GM23338 (cell line): Measurements from ENCODE around the gene SNX8.

ENCODE experiments used
- CTCF ChIP-seq, 2 experiments: fragments of 200-600 bp in 1 of 2; sonication (generic) in 1 of 2; conservative IDR thresholded peaks; 2 replicates each; pipeline versions ENCODE4 v1.5.1 to v1.6.1; 2016 to 2017; ENCODE audit warnings: antibody characterized with exemption in 2 of 2, low read depth in 2 of 2, mild to moderate bottlenecking in 2 of 2, moderate library complexity in 1 of 2
- EZH2 ChIP-seq: fragments of 200-600 bp; sonication (generic); IDR thresholded peaks from one replicate; pipeline ENCODE4 v1.8.0; 2017; ENCODE audit warnings: antibody characterized with exemption, mild to moderate bottlenecking, low read depth; ENCODE audit not compliant: unreplicated experiment
- JUNB ChIP-seq: IDR thresholded peaks from one replicate; pipeline ENCODE4 v1.6.1; 2016; ENCODE audit warnings: antibody characterized with exemption; ENCODE audit not compliant: unreplicated experiment
- POLR2AphosphoS5 ChIP-seq: IDR thresholded peaks from 2 replicates; pipeline ENCODE4 v1.6.1; 2016; ENCODE audit warnings: antibody characterized with exemption, low read depth

GRCh38 chr7:2313450-2314208, 612 bp downstream of the SNX8 start:
- TF ChIP-seq POLR2AphosphoS5 (no peak), CTCF (conservative IDR thresholded peaks at IDR 0.05; ENCODE audit: low read depth in 2 of 2) (no peak), EZH2 (no peak), JUNB (no peak)
